C1 segment of cervical spinal cord (tissue), 14 donors: Measurements from ENCODE around the gene LAMC1.

Experiments used
- DNase-seq, 14 donors: peaks; one replicate each; lab custom pipeline; 2025; lab: John Stamatoyannopoulos, UW

The LAMC1 gene

GRCh38 chr1:183021405-183022201 lies 1.6 kb upstream of the LAMC1 start:
- DNase-seq = no peak

- peak in 12 of 14 donors; percentile 17 to 83 (median 64) for DNase-seq
Measured at GRCh38 chr1:183022202-183023145, 746 bp upstream of the LAMC1 start.

GRCh38 chr1:183023601-183024316 lies 539 bp downstream of the LAMC1 start:
- DNase-seq = peak in 11 of 14 donors; percentile 22 to 75 (median 34)

- DNase-seq = peak in 1 of 14 donors; percentile 38
Measured at GRCh38 chr1:183024317-183025009, 1.2 kb downstream of the LAMC1 start.

GRCh38 chr1:183025010-183025337 lies 1.8 kb downstream of the LAMC1 start:
- DNase-seq = no peak

GRCh38 chr1:183025782-183026774 lies 2.9 kb downstream of the LAMC1 start:
- no peak for DNase-seq

- no peak for DNase-seq
Measured at GRCh38 chr1:183027031-183027430, 3.8 kb downstream of the LAMC1 start.

GRCh38 chr1:183027791-183028190 lies 4.6 kb downstream of the LAMC1 start:
- DNase-seq = no peak

GRCh38 chr1:183029591-183030000 lies 6.4 kb downstream of the LAMC1 start:
- no peak for DNase-seq

GRCh38 chr1:183030053-183030452 lies 6.8 kb downstream of the LAMC1 start:
- DNase-seq = no peak

- no peak for DNase-seq
Measured at GRCh38 chr1:183032122-183032921, 9.1 kb downstream of the LAMC1 start.

- no peak for DNase-seq
Measured at GRCh38 chr1:183033205-183033604, 10.0 kb downstream of the LAMC1 start.

- DNase-seq = no peak
Measured at GRCh38 chr1:183034682-183035081, 11.5 kb downstream of the LAMC1 start.

GRCh38 chr1:183038333-183038866 lies 15.2 kb downstream of the LAMC1 start:
- no peak for DNase-seq

GRCh38 chr1:183038913-183039312 lies 15.7 kb downstream of the LAMC1 start:
- no peak for DNase-seq

- no peak for DNase-seq
Measured at GRCh38 chr1:183039330-183039729, 16.1 kb downstream of the LAMC1 start.

- no peak for DNase-seq
Measured at GRCh38 chr1:183039985-183040447, 16.8 kb downstream of the LAMC1 start.

- DNase-seq = peak in 1 of 14 donors; percentile 6
Measured at GRCh38 chr1:183040547-183040971, 17.3 kb downstream of the LAMC1 start.

GRCh38 chr1:183043254-183043653 lies 20.0 kb downstream of the LAMC1 start:
- DNase-seq = no peak
